ENCODE results near the gene MED8.
A peak's percentile ranks its signal among the peaks of the same experiment; 100 is the strongest.

MED8 gene

GRCh38 chr1:43389326-43390313, at the start of gene MED8, which contains the start of gene SZT2:
Gene MED8, minus strand, starts transcription at chr1:43389800. Its CDS starts 36 bp downstream, at chr1:43389764.
Gene SZT2, plus strand, starts transcription at chr1:43389899. Its CDS starts 70 bp downstream, at chr1:43389969.
- peak; percentile 88 to 94 (median 90) for DNase-seq (ENCODE audit: low read depth in 3 of 3)

DNA sequence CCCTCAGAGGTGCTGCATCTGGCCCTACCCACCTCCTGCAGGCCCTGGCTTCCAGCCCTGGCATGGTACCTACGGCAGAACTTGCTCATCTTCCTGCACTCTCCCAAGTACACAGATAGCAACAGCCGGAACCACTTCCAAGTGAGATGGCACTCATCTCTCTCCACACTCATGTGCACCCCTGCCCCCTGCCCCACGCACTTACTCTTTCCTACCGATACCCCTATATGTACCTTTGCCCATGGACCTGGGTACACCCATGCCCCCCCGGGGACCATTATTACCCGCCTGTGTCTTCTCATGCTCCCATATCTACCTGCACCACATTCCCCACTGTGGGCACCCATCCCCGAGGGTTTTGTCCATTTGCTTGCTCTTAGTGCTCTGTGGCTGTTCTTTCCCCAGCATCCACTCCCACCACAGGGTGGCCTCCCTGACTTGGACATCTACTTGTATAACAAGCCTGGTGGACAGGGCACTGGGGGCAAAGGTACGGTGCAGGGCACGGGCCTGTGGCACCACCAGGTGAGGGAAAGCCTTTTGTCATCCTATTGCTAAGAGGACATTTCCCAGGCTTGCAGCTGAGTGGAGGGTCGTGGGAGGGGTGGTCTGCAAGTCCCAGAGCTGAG, 49.5 kb upstream of the MED8 start:
- no peak for DNase-seq (ENCODE audit: low read depth in 3 of 3)

- no peak for DNase-seq (ENCODE audit: low read depth in 3 of 3)
These were observed 49.0 kb upstream of the MED8 start for GRCh38 chr1:43438576-43438952.

GRCh38 chr1:43438006-43438405, 48.4 kb upstream of the MED8 start:
- DNase-seq (ENCODE audit: low read depth in 3 of 3) = no peak

DNA sequence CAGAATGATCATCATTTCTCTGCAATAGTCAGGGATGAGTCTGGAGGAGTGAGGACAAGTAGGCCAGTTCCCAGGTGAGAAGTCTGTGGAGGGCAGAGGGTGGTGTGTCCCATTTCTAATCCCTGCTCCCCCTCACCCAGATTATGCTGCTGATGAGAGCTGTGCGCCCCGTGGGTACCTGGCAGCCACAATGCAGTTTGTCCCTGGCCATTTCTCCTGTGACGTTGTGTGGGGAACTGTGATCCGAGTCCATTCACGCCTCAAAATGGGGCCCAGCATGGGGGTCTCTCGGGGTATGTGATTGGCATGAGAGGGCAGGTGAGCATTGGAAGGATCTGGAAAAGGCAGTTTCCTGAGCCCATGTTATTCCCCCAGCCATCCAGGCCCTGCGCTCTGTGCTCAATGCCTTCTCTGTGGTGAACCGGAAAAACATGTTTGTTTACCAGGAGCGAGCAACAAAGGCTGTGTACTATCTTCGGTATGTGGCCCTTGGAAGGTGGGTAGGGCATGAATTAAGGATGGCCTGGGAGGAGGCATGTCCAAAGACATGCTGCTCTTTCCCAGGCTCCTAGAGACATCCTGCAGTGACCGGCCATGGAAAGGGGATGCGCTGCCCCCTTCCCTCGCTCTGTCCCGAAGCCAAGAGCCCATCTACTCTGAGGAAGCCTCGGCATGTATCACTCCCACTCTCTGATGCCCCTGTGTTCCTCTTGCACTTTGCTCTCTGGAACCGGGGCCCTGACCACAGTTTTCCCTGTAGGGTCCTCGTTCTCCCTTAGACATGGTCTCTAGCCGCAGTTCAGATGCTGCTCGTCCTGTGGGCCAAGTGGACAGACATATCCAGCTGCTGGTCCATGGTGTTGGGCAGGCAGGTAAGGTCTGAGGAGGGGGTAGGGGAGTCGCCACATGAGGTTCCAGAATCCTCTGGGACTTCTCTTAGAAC, 47.7 kb upstream of the MED8 start:
- no peak for DNase-seq (ENCODE audit: low read depth in 3 of 3)

- no peak for DNase-seq (ENCODE audit: low read depth in 3 of 3)
These were observed 46.8 kb upstream of the MED8 start for GRCh38 chr1:43436371-43436770.

GRCh38 chr1:43435146-43436145, 45.8 kb upstream of the MED8 start:
- DNase-seq (ENCODE audit: low read depth in 3 of 3) = no peak

- no peak for DNase-seq (ENCODE audit: low read depth in 3 of 3)
These were observed 44.7 kb upstream of the MED8 start for GRCh38 chr1:43434256-43434655.

GRCh38 chr1:43432907-43433306, 43.3 kb upstream of the MED8 start:
- DNase-seq (ENCODE audit: low read depth in 3 of 3) = no peak

DNA sequence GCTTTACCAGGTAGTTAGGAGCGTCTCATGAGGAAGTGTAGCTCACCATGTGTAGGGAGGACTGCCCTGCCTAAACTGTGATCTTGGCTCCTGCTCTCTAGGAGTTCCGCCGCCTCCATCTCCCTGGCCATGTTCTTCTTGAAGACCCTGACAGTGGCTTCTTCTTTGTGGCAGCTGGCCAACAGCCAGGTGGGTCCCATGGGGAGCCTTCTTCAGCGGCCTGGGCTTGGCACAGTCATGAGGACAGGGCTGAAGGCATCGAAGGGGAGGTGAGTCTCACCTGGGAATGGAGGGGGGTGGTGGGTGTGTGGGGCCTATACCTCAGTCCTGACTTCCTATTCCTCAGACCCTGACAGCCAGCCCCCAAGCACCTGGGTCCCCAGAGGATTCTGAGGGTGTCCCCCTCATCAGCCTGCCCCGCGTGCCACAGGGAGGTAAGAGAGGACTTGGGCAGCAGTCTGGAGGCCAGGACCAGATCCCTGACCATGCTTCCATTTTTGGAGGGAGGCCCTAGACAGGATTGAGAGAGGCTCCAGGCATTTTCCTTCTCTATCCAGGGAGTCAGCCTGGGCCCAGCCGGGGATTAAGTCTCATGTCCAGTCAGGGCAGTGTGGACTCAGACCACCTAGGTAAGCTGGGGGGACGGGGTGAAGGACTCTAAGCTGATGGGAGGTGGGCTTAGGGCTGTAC, 42.7 kb upstream of the MED8 start:
- no peak for DNase-seq (ENCODE audit: low read depth in 3 of 3)

DNA sequence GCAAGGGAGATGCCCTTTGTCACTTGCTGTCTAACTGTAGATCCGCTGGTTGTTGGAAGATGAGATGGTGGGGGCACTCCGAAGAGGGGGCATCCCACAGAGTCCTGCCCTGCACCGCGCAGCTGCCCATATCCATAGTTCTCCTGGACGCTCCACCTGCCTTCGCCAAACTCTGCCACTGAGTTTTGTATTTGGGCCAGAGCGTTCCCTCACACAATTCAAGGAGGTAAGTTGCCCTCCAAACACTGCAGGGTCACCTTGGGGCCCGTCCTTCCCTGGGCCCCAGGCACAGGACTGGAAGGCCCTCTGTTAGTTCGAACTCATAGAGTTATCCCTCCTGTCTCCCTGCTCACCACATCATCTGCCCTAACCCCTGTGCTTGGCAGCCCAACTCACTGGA, 42.1 kb upstream of the MED8 start:
- no peak for DNase-seq (ENCODE audit: low read depth in 3 of 3)

- DNase-seq (ENCODE audit: low read depth in 3 of 3) = no peak
These were observed 41.2 kb upstream of the MED8 start for GRCh38 chr1:43430831-43431230.

DNA sequence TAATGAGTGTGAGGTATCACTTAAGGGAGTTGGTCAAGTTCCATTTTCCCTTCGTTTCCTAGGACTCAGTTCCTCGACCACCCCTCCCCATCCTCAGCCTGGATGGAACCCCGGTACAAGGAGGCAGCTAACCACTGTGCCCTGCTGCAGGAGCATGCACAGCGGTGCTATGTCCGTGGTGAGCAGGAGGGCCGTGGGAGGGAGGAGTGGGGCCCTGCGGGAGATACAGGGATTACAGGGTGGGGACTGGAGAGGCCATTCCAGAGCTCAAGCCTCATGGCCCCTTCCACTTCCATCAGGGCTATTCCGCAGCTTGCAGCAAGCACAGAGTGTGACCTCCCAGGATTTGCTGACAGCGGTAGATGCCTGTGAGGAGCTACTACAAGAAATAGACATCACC, 38.3 kb upstream of the MED8 start:
- DNase-seq (ENCODE audit: low read depth in 3 of 3) = no peak

- no peak for DNase-seq (ENCODE audit: low read depth in 3 of 3)
These were observed 37.9 kb upstream of the MED8 start for GRCh38 chr1:43427524-43427923.

GRCh38 chr1:43426221-43426620, 36.6 kb upstream of the MED8 start:
- DNase-seq (ENCODE audit: low read depth in 3 of 3) = no peak

- no peak for DNase-seq (ENCODE audit: low read depth in 3 of 3)
These were observed 35.4 kb upstream of the MED8 start for GRCh38 chr1:43425045-43425444.

- DNase-seq (ENCODE audit: low read depth in 3 of 3) = no peak
These were observed 34.3 kb upstream of the MED8 start for GRCh38 chr1:43423672-43424550.

GRCh38 chr1:43422995-43423671, 33.5 kb upstream of the MED8 start:
- no peak for DNase-seq (ENCODE audit: low read depth in 3 of 3)
